ENCODE measurements around the gene SNRPD1. TPM values are rescaled to one million over a fixed set of nuclear protein-coding genes. Genes with fewer than 3 reads are reported as not detected.
A peak's percentile ranks its signal among the peaks of the same experiment; 100 is the strongest.

SNRPD1 gene
- total RNA-seq, 2 donors from 2014 or later: 4.3 to 7.8 TPM

GRCh38 chr18:21593540-21594257 lies 18.4 kb upstream of the SNRPD1 start:
- no peaks in the 10 kb centered on the region for H3K9me3 ChIP-seq
- DNase-seq (ENCODE audit: low spot score): no peak
- no peak overlapping the region for H3K27ac ChIP-seq
- H3K4me3 ChIP-seq: no peak overlapping the region
- peaks cover under 1 to 11% of the 10 kb centered on the region in 2 donors for H3K4me1 ChIP-seq (ENCODE audit: control insufficient read depth in 1 of 2, low read depth in 2 of 2)
- TF ChIP-seq, protein P1, sequence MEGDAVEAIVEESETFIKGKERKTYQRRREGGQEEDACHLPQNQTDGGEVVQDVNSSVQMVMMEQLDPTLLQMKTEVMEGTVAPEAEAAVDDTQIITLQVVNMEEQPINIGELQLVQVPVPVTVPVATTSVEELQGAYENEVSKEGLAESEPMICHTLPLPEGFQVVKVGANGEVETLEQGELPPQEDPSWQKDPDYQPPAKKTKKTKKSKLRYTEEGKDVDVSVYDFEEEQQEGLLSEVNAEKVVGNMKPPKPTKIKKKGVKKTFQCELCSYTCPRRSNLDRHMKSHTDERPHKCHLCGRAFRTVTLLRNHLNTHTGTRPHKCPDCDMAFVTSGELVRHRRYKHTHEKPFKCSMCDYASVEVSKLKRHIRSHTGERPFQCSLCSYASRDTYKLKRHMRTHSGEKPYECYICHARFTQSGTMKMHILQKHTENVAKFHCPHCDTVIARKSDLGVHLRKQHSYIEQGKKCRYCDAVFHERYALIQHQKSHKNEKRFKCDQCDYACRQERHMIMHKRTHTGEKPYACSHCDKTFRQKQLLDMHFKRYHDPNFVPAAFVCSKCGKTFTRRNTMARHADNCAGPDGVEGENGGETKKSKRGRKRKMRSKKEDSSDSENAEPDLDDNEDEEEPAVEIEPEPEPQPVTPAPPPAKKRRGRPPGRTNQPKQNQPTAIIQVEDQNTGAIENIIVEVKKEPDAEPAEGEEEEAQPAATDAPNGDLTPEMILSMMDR (IDR thresholded peaks at IDR 0.05): no peak
- no peak for ATAC-seq (ENCODE audit: insufficient number of reproducible peaks, low FRiP score, low read depth)
- no peaks in the 10 kb centered on the region for H3K27me3 ChIP-seq (replicated peaks; ENCODE audit: insufficient read depth)
- no peaks in the 10 kb centered on the region for H3K36me3 ChIP-seq

GRCh38 chr18:21597620-21598019 lies 14.5 kb upstream of the SNRPD1 start:
- Histone ChIP-seq H3K4me1 (ENCODE audit: control insufficient read depth in 1 of 2, low read depth in 2 of 2) (peaks cover 7 to 20% of the 10 kb centered on the region in 2 donors), H3K27ac (no peak overlapping the region), H3K27me3 (replicated peaks; ENCODE audit: insufficient read depth) (no peaks in the 10 kb centered on the region), H3K4me3 (no peak overlapping the region), H3K9me3 (no peaks in the 10 kb centered on the region), H3K36me3 (no peaks in the 10 kb centered on the region)
- DNase-seq (ENCODE audit: low spot score) (no peak), ATAC-seq (ENCODE audit: insufficient number of reproducible peaks, low FRiP score, low read depth) (no peak)
- TF ChIP-seq, protein P1 (IDR thresholded peaks at IDR 0.05): no peak

DNA sequence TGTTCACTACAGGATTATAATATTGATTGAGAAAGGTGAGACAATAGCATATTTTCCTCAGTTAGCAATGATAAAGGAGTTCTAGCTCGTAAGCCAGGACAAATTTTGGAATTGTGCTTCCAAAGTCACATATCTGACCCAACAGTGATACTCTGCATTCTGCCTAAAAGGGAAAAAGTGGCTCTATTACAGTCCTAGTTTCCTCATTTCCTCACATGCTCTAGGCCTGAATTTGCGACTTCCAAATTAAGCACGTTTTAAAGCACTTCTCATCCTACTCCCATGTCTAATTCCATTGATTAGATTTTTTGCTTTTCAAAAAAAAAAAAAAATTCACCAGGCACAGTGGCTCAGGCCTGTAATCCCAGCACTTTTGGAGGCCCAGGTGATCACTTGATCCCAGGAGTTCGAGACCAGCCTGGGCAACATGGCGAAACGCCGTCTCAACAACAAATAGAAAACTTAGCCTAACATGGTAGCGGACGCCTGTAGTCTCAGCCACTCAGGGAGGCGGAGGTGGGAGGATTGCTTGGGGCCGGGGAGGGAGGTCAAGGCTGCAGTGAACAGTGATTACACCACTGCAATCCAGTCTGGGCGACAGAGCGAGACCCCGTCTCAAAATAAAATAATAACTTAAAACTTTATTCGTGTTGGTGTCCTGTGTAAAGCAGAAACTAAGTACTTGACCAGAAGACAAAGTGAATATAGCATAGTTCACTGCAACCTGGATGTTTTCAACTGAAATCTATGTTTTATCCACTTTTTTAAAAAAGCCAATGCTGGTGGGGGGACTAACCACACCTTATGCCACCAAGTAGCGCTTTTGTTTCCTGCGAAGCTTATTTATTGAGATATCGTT lies 13.2 kb upstream of the SNRPD1 start:
- Histone ChIP-seq H3K4me1 (ENCODE audit: control insufficient read depth in 1 of 2, low read depth in 2 of 2) (peaks cover 7 to 20% of the 10 kb centered on the region in 2 donors), H3K9me3 (no peaks in the 10 kb centered on the region), H3K27me3 (replicated peaks; ENCODE audit: insufficient read depth) (no peaks in the 10 kb centered on the region), H3K27ac (peak overlapping the region; percentile 91 to 98), H3K36me3 (no peaks in the 10 kb centered on the region), H3K4me3 (peak overlapping the region; percentile 83)
- DNase-seq (ENCODE audit: low spot score) (no peak), ATAC-seq (ENCODE audit: insufficient number of reproducible peaks, low FRiP score, low read depth) (no peak)
- TF ChIP-seq, protein P1 (IDR thresholded peaks at IDR 0.05): no peak

DNA sequence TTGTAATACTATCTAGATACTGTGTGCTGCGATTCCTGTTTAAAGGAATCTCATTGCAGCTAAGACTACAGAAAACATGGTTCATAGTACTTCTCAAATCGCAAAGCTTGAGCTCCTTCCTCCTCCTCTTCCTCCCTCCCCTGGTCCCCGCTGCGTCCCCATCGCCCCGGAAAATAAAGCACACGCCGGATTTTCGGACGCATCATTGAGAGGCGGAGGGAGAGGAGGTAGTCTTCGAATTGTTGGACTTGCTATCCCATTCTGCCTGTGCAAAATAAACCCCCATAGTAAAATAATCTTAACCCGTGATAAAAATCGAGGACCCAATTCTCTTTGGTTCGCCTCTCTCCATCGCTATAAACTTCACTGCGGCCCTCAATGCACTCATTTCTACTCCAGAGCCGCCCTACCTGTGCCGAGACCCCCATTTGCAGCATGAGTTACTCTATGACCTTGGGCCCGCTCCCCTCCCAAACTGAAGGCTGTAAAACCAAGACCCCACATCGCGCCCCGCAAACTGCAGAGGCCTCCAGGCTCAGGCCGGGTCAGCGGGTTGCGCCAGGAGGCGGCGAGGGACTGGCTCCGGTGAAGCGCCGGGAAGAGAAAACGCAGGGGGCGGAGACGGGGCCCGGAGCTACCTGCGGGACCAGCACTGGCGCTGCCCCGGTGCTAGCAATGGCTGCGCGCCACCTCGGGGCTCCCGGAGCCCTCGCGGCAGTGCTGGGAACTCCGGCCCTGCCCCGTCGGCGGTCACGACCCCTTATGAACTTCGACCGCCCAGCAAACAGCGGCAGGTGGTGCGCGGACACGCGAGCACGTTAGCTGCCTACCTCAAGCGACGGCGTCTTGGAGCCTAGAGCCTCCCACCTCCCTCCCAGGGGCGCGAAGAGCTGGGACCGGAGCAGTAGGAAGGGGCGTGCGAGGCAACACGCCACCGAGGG lies 12.3 kb upstream of the SNRPD1 start:
- peaks cover 7 to 20% of the 10 kb centered on the region in 2 donors for H3K4me1 ChIP-seq (ENCODE audit: control insufficient read depth in 1 of 2, low read depth in 2 of 2)
- ATAC-seq (ENCODE audit: insufficient number of reproducible peaks, low FRiP score, low read depth) (peak; percentile 41), DNase-seq (ENCODE audit: low spot score) (no peak)
- TF ChIP-seq, protein P1 (IDR thresholded peaks at IDR 0.05): no peak
- no peaks in the 10 kb centered on the region for H3K9me3 ChIP-seq
- peak overlapping the region; percentile 83 for H3K4me3 ChIP-seq
- no peaks in the 10 kb centered on the region for H3K27me3 ChIP-seq (replicated peaks; ENCODE audit: insufficient read depth)
- peak overlapping the region; percentile 91 to 98 for H3K27ac ChIP-seq
- no peaks in the 10 kb centered on the region for H3K36me3 ChIP-seq
